ENCODE data around the gene MORF4L1.
"Not testable (repeated sequence)": the region's sequence is repeated elsewhere in the genome, so short reads cannot be mapped to it uniquely, and the experiment has no call there.

The MORF4L1 gene

GRCh38 chr15:78902281-78903032 is 29.8 kb downstream of the MORF4L1 start:
- DNase-seq, result not testable (repeated sequence)

DNA sequence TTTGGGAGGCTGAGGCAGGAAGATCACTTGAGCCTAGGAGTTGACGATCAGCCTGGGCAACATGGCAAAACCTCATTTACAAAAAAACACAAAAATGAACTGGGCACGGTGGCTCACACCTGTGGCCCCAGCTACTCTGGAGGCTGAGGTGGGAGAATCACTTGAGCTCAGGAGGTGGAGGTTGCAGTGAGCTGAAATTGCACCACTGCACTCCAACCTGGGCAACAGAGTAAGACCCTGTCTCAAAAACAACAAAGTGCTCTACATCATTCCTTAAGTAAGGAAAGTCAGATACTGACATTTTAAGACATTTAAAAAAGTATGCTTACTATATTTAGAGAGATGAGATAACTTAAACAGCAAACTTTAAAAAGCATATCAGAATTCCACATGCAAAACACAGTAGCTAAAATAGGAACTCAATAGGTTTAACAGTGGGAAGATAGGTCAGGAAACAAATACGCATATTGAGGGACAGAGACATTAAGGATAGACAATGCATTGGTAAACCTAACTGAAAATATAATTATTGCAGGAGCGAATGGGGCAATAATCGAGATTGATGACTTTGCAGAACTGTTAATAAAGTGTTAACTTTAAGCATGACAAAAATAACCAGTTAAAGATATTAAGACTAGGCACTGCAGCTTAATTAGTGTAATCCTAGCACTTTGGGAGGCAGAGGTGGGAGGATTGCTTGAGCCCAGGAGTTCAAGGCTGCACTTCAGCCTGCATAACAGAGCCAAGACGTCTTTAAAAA is 32.1 kb downstream of the MORF4L1 start:
- no peak for DNase-seq

DNA sequence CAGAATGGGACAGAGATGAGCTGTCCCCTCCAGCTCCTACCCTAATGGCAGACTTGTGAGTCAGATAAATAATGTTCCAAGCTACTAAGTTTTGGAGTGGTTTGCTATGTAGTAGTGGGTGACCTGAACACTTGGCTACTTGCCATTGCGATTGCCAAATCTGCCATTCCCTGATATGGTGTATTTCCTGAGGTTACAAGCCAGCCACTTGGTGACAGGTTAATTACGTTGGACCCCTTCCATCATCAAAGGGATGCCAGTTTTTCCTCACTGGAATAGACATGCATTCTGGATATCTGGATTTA is 33.6 kb downstream of the MORF4L1 start:
- DNase-seq, result no peak

GRCh38 chr15:78907577-78907976 is 34.9 kb downstream of the MORF4L1 start:
- no peak for DNase-seq

GRCh38 chr15:78909160-78909695 is 36.5 kb downstream of the MORF4L1 start:
- no peak for DNase-seq

GRCh38 chr15:78909791-78910228 is 37.1 kb downstream of the MORF4L1 start:
- DNase-seq, result peak; percentile 35

DNA sequence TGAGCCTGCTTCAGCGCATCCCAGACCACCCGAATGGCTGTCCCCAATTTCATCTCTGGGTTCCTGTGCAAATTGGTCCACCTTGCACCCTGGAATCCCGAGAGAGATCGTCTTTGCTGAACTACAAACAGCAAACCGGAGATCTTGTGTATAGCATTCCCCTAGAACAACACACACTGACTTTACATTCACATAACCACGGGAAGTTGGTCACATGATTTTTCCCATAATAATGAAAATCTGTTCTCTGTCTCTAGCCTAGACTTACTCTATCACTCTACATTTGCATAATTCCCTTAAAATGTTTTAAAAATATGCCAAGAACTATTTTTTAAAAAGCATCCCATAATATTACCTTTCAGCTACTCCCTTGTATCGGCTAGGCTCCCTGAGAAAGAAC is 37.6 kb downstream of the MORF4L1 start:
- no peak for DNase-seq

- no peak for DNase-seq
Measured at GRCh38 chr15:78912316-78912715, 39.6 kb downstream of the MORF4L1 start.

- DNase-seq, result no peak
Measured at GRCh38 chr15:78913012-78913411, 40.3 kb downstream of the MORF4L1 start.

- no peak for DNase-seq
Measured at GRCh38 chr15:78914027-78914764, 41.5 kb downstream of the MORF4L1 start.

DNA sequence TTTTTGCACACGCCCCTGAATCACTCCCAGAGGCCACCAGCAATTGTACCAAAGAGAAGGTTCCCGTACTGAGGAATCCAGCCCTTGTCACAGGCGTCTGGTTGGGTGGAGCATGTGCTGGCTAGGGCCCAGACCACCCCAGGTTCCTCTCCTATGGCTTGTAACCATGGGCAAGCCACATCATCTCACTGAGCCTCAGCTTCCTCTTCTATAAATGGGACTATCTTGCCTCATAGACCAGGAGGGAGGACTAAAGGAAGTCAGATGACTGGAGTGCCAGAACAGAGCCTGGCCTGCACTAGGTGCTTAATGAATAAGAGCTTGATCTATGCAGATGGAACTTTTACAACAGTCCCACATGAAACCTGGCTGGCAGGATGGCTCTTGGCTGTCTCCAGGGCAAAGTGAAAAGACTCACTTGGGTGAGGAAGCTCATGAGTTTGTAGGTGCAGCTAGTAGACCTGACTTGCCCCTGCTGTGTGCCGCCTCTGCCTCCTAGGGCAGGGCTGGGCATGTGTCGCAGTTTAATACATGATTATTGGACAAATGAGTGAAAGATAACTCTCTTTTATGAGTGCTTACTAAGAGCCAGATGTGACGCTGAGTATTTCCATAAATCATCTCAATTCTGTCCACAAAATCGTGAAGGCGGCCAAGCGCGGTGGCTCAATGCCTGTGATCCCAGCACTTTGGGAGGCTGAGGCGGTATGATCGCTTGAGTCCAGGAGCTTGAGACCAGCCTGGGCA is 42.8 kb downstream of the MORF4L1 start:
- DNase-seq, result no peak

DNA sequence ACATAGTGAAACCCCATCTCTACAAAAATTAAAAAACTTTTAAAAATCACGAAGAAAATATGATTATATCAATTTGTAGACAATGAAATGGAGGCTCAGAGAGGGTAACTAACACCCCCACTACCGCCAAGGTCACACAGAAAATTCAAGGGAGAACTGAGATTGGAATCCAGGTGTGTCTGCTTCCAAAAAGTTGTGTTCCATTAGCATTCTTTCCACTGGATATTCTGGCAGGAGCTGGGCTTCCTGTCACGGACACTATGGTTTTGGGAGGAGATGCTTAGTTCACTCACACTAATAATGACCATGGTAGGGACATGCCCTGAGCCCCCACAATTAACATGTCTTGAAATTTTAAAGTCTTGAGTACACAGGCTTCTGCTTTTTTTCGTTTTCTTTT is 43.4 kb downstream of the MORF4L1 start:
- no peak for DNase-seq

- no peak for DNase-seq
Measured at GRCh38 chr15:78917888-78918287, 45.2 kb downstream of the MORF4L1 start.

GRCh38 chr15:78921517-78921916 is 48.8 kb downstream of the MORF4L1 start:
- DNase-seq, result no peak

DNA sequence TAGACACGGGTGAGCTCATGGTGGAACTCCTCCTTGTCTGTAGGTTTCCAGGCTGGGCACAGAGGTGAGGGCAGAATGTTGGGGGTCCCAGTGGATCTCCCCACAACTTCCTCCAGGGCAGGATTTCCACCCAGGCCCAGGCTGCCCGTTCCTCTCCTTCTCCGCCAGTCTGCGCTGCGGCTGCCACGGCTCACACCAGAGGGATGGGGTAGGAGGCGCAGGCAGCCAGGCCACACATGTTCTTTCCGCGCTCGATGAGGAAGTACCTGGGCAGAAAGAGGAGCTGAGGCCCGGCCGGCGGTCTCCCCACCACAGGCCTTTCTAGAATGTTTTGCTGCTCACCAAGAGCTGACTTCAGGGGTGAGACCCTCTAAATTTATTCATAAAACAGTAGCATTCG is 49.2 kb downstream of the MORF4L1 start:
- DNase-seq, result no peak

- no peak for DNase-seq
Measured at GRCh38 chr15:78922527-78922926, 49.8 kb downstream of the MORF4L1 start.

DNA sequence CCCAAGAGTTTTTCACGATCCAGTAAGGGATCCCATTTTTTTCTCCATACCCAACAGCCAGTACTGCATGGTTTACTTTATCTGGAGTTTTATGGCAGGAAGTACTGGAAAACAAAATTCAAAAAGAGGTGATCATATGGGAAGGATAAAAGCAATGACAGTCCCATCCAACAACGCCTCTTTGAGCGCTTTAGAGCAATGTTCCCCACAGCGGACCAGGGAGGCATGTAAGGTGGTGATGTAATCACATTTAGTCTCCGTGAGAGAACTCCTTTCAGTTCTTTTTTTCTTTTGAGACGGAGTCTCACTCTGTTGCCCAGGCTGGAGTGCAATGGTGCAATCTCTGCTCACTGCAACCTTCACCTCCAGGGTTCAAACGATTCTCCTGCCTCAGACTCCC is 50.3 kb downstream of the MORF4L1 start:
- no peak for DNase-seq

- no peak for DNase-seq
Measured at GRCh38 chr15:78923480-78924360, 51.0 kb downstream of the MORF4L1 start.

DNA sequence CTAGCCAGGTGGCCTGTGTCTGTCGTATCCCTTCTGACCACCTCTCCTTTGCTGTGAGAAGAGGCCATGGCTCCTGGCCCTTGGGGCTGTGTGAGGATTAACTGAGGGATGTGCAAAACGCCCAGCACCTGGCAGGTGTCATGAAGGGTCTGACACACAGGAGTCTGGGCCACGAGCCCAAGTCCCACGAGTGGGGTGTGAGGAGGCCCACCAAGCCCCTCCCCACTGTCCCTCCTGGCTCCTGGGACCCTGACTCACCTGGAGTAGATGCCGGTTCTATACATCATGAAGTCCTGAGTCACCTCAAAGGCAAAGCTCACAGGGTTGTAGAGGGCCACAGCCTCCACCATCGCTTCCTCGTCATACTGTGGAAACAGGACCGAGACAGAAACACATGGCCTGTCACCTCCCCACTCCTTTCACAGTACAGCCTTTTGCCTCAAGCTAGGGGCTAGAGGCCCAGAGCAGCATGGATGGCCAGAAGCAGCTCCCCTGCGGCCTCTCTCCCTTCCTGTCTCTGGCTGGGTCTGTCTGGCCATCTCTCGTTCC is 52.5 kb downstream of the MORF4L1 start:
- DNase-seq, result no peak

DNA sequence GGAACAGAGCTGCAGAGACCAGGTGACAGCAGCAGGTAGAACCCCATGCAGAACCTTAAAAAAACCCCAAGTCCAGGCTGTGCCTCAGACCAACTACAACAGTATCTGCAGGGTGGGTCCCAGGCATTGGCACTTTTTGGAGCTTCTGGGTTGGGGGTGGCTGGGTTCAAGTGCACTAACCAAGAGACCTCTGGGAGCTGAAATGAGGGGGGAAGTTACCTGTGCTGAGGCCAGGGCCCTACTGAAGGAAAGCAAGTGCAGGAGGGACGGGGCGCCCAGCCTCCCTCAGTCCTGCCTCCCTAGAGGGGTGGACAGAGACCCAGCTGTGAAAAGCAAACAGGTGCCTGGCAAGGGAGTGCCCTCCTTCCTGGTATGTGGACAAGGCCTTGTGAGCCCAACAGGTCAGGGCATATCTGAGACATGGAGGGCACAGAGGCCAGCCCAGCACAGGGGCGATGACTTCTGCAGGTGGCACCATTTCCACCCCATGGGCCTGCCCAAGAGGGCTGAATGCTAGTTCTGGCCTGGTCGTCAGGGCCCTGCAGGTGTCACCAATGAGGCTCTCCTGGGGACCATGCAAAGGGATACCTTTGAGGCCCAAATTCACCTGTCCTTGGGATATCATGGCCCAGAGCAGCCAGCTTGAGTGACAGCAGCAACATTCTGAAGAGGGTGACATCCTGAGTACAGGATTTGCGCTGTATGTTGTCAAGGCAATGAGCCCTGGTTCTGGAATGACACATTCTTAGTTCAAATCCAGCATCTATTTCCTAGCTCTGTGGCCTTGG is 53.5 kb downstream of the MORF4L1 start:
- no peak for DNase-seq

All from stimulated activated CD4-positive, alpha-beta T cell treated with anti-CD3 and anti-CD28 coated beads, Interleukin-4, amount 100 ng/mL, for 24 hours (primary cell).